Breast epithelium (tissue), 4 donors: ENCODE results near the gene CCDC24. TPM values are rescaled to one million over a fixed set of nuclear protein-coding genes. Genes with fewer than 3 reads are reported as not detected.

Experiments used
- DNase-seq, 2 donors: peaks; one replicate each; pipeline ENCODE4 v3.0.0-alpha.2; 2019; ENCODE audit warnings: low spot score in 2 of 2
- H3K27ac ChIP-seq, 2 donors: fragments of 200-600 bp; sonication (generic) in 1 of 2; one replicate each; pipeline ENCODE4 v1.5.1; 2016 to 2019; ENCODE audit warnings: mild to moderate bottlenecking in 1 of 2
- H3K27me3 ChIP-seq, 2 donors: fragments of 200-600 bp; sonication (generic) in 1 of 2; one replicate each; pipeline versions ENCODE4 v1.5.1 to v1.6.0; 2017 to 2019; ENCODE audit warnings: control low read depth in 1 of 2, mild to moderate bottlenecking in 1 of 2
- H3K36me3 ChIP-seq: fragments of 200-600 bp; one replicate; pipeline ENCODE4 v1.5.1; 2019
- H3K4me1 ChIP-seq, 2 donors: fragments of 200-600 bp; sonication (generic); one replicate each; pipeline ENCODE4 v1.5.1; 2016 to 2019; ENCODE audit warnings: control low read depth in 1 of 2
- H3K4me3 ChIP-seq, 3 donors: fragments of 200-600 bp; sonication (generic); 1 replicate in 2 of 3; 2 replicates in 1 of 3; pipeline ENCODE4 v1.5.1; 2016 to 2019; ENCODE audit warnings: mild to moderate bottlenecking in 3 of 3, moderate library complexity in 2 of 3
- H3K9me3 ChIP-seq, 2 donors: fragments of 200-600 bp; sonication (generic) in 1 of 2; one replicate each; pipeline ENCODE4 v1.5.1; 2016 to 2019; ENCODE audit warnings: control low read depth in 1 of 2
- CTCF ChIP-seq, 3 donors: fragments of 450-650 bp; IDR thresholded peaks; one replicate each; pipeline ENCODE4 v1.5.1; 2016 to 2017; ENCODE audit warnings: antibody characterized with exemption in 3 of 3, mild to moderate bottlenecking in 3 of 3, moderate library complexity in 3 of 3
- POLR2A ChIP-seq: fragments of 450-650 bp; IDR thresholded peaks from one replicate; pipeline ENCODE4 v1.6.1; 2016; ENCODE audit warnings: antibody characterized with exemption, mild to moderate bottlenecking, moderate library complexity
- POLR2AphosphoS5 ChIP-seq, 3 donors: sonication (generic); formaldehyde crosslinking; IDR thresholded peaks; one replicate each; pipeline ENCODE4 v1.6.1; 2017; ENCODE audit warnings: antibody characterized with exemption in 3 of 3
- intact Hi-C: fragments of 100-400 bp; cut with DNase I; formaldehyde crosslinking; loops from one replicate; pipeline ENCODE4 v1.15.1; 2023; ENCODE audit warnings: low total_unique reads
- total RNA-seq, 3 donors: library from RNA; depleted of rRNA; stranded (reverse); fragments of >200 nt; gene quantifications; one replicate each; pipeline ENCODE4 v1.1.0, GENCODE V29; 2016

Gene CCDC24
- total RNA-seq, 3 donors from 2014 or later: 5.4 to 12.5 (median 12.3) TPM

- Histone ChIP-seq H3K4me3 (peak overlapping the region; percentile 92 to 95 (median 95)), H3K36me3 (no peaks in the 10 kb centered on the region), H3K27ac (peak overlapping the region; percentile 96 to 97), H3K9me3 (no peaks in the 10 kb centered on the region), H3K4me1 (peaks cover 0 to 26% of the 10 kb centered on the region in 2 donors), H3K27me3 (no peaks in the 10 kb centered on the region)
- TF ChIP-seq CTCF (IDR thresholded peaks at IDR 0.05) (no peak), POLR2A (no peak), POLR2AphosphoS5 (IDR thresholded peaks at IDR 0.05) (no peak)
- no peak for DNase-seq
- intact Hi-C loops: loop anchor here (10.0 kb wide), 1 partner anchor 439 kb away; the partner anchor contains the start of gene PTPRF
Measured at GRCh38 chr1:43973981-43974442, 17.4 kb upstream of the CCDC24 start.

GRCh38 chr1:43974443-43975248, 16.8 kb upstream of the CCDC24 start, which contains the start of gene ATP6V0B:
Gene ATP6V0B (plus strand): TSS chr1:43974960. CDS start chr1:43975041, 81 bp downstream.
- DNase-seq: peak; percentile 95 to 98
- Histone ChIP-seq H3K27me3 (no peaks in the 10 kb centered on the region), H3K4me1 (peaks cover 0 to 26% of the 10 kb centered on the region in 2 donors), H3K4me3 (peak within 1 kb of the TSS; percentile 92 to 95 (median 95)), H3K27ac (peak within 1 kb of the TSS; percentile 96 to 97), H3K9me3 (no peaks in the 10 kb centered on the region), H3K36me3 (no peaks in the 10 kb centered on the region)
- peak; percentile 84 to 97 (median 94) for TF ChIP-seq POLR2AphosphoS5 (IDR thresholded peaks at IDR 0.05)
- TF ChIP-seq CTCF (IDR thresholded peaks at IDR 0.05): peak; percentile 8 to 58 (median 54)
- peak; percentile 88 for TF ChIP-seq POLR2A
- intact Hi-C loops: loop anchor here (5.0 to 10.0 kb wide), 3 partner anchors 440 to 1637 kb away; partner anchors contain the start of genes FOXJ3 and PTPRF

- Histone ChIP-seq H3K27me3 (no peaks in the 10 kb centered on the region), H3K4me1 (peaks cover 0 to 23% of the 10 kb centered on the region in 2 donors), H3K27ac (peak overlapping the region; percentile 96 to 97), H3K9me3 (no peaks in the 10 kb centered on the region), H3K36me3 (no peaks in the 10 kb centered on the region), H3K4me3 (peak overlapping the region; percentile 92 to 95 (median 95))
- intact Hi-C loops: loop anchor here (5.0 to 10.0 kb wide), 3 partner anchors 441 to 1638 kb away; partner anchors contain the start of genes FOXJ3 and PTPRF
- TF ChIP-seq POLR2A: no peak
- TF ChIP-seq CTCF (IDR thresholded peaks at IDR 0.05): no peak
- no peak for TF ChIP-seq POLR2AphosphoS5 (IDR thresholded peaks at IDR 0.05)
- DNase-seq: peak; percentile 62 to 81
Measured at GRCh38 chr1:43975249-43975961, 16.0 kb upstream of the CCDC24 start.

DNA sequence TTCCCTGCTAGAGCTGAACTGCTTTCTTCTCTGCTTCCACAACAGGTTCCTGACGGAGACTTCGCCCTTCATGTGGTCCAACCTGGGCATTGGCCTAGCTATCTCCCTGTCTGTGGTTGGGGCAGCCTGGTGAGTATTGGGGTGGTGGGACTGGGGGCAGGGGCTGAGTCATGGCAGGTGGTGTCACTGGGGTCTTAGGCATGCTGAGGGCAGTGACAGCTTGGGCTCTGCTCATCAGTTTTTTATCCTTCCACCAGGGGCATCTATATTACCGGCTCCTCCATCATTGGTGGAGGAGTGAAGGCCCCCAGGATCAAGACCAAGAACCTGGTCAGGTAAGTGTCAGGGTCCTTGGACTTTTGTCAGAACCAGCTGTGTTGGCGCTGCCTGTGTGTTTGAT, 15.4 kb upstream of the CCDC24 start:
- Histone ChIP-seq H3K4me3 (peak overlapping the region; percentile 92 to 95 (median 95)), H3K27ac (peak overlapping the region; percentile 96 to 97), H3K4me1 (peaks cover 0 to 18% of the 10 kb centered on the region in 2 donors)

GRCh38 chr1:43976890-43977289, 14.5 kb upstream of the CCDC24 start:
- intact Hi-C loops: loop anchor here (5.0 to 10.0 kb wide), 3 partner anchors 442 to 1640 kb away; partner anchors contain the start of genes FOXJ3 and PTPRF
- Histone ChIP-seq H3K27ac (no peak overlapping the region), H3K4me1 (peaks cover 0 to 18% of the 10 kb centered on the region in 2 donors), H3K27me3 (no peaks in the 10 kb centered on the region), H3K36me3 (no peaks in the 10 kb centered on the region), H3K9me3 (no peaks in the 10 kb centered on the region), H3K4me3 (no peak overlapping the region)
- no peak for TF ChIP-seq POLR2A
- no peak for TF ChIP-seq CTCF (IDR thresholded peaks at IDR 0.05)
- no peak for TF ChIP-seq POLR2AphosphoS5 (IDR thresholded peaks at IDR 0.05)
- no peak for DNase-seq

More for the DNA sequence above, 15.4 kb upstream of the CCDC24 start:
- no peaks in the 10 kb centered on the region for H3K9me3 ChIP-seq
- intact Hi-C loops: loop anchor here (5.0 to 10.0 kb wide), 3 partner anchors 441 to 1639 kb away; partner anchors contain the start of genes FOXJ3 and PTPRF
- DNase-seq: no peak
- H3K36me3 ChIP-seq: no peaks in the 10 kb centered on the region
- H3K27me3 ChIP-seq: no peaks in the 10 kb centered on the region
- TF ChIP-seq POLR2AphosphoS5 (IDR thresholded peaks at IDR 0.05): no peak
